Testis (tissue), 3 donors: ENCODE results near the gene STRIP2. TPM values are rescaled to one million over a fixed set of nuclear protein-coding genes. Genes with fewer than 3 reads are reported as not detected.

Experiments used
- DNase-seq: peaks from one replicate; pipeline ENCODE4 v3.0.0-alpha.2; 2019
- H3K27ac ChIP-seq, 2 donors: fragments of 200-600 bp; sonication (generic); one replicate each; pipeline ENCODE4 v1.5.1; 2019
- H3K27me3 ChIP-seq: fragments of 200-600 bp; sonication (generic); one replicate; pipeline ENCODE4 v1.5.1; 2019
- H3K36me3 ChIP-seq: fragments of 200-600 bp; sonication (generic); one replicate; pipeline ENCODE4 v1.5.1; 2017; ENCODE audit warnings: low read depth; ENCODE audit errors: missing control alignments
- H3K4me1 ChIP-seq: fragments of 200-600 bp; sonication (generic); one replicate; pipeline ENCODE4 v1.5.1; 2019
- H3K4me3 ChIP-seq, 2 donors: fragments of 200-600 bp; sonication (generic); one replicate each; pipeline ENCODE4 v1.5.1; 2017 to 2019
- H3K9me3 ChIP-seq: fragments of 200-600 bp; sonication (generic); one replicate; pipeline ENCODE4 v1.5.1; 2017
- CTCF ChIP-seq, 3 experiments: fragments of 450-650 bp in 2 of 3; fragments of 200-600 bp in 1 of 3; sonication (generic) in 1 of 3; IDR thresholded peaks; one replicate each; pipeline ENCODE4 v1.5.1; 2016 to 2019; ENCODE audit warnings: antibody characterized with exemption in 3 of 3, mild to moderate bottlenecking in 2 of 3, moderate library complexity in 1 of 3
- POLR2A ChIP-seq: fragments of 450-650 bp; IDR thresholded peaks from one replicate; pipeline ENCODE4 v1.6.1; 2017; ENCODE audit warnings: antibody characterized with exemption, mild to moderate bottlenecking, moderate library complexity
- WGBS, 2 donors: methylation state at CpG; one replicate each; pipeline ENCODE4 v1.1.5; 2018; 5-methylcytosine and 5-hydroxymethylcytosine counted together
- intact Hi-C: fragments of 100-400 bp; cut with DNase I; formaldehyde crosslinking; loops from one replicate; pipeline ENCODE4 v1.15.1; 2023; ENCODE audit warnings: low total_unique reads
- polyA plus RNA-seq: library from polyadenylated mRNA; stranded (reverse); fragments of 350-450 nt; fragmentation: Illumina TruSeq; extraction: RNeasy Lipid Tissue Mini Kit (QIAGEN cat#74804); gene quantifications from one replicate; pipeline ENCODE4 v1.2.3, GENCODE V29; 2014; ENCODE audit warnings: low read depth, low replicate concordance; ENCODE audit not compliant: insufficient read depth
- total RNA-seq, 2 donors: library from RNA; depleted of rRNA; stranded (reverse); fragments of >200 nt; gene quantifications; one replicate each; pipeline ENCODE4 v1.2.3, GENCODE V29; 2016

STRIP2 gene
- total and polyA plus RNA-seq, 3 donors from 2014 or later: 18.8 to 54.0 (median 25.5) TPM

- H3K9me3 ChIP-seq: no peaks in the 10 kb centered on the region
- no peaks in the 10 kb centered on the region for H3K36me3 ChIP-seq
- no peak for DNase-seq
- no peak overlapping the region for H3K4me3 ChIP-seq
- no peak overlapping the region for H3K27ac ChIP-seq
- H3K4me1 ChIP-seq: no peaks in the 10 kb centered on the region
- WGBS, 2 donors: 64 to 69% methylated on average over 3 of the region's 3 CpGs
- H3K27me3 ChIP-seq: no peaks in the 10 kb centered on the region
- intact Hi-C loops: no loop called here
- TF ChIP-seq CTCF (IDR thresholded peaks at IDR 0.05) (no peak), POLR2A (no peak)
These were observed 55.3 kb downstream of the STRIP2 start for GRCh38 chr7:129489491-129489890.

- no peak for DNase-seq
- no peaks in the 10 kb centered on the region for H3K36me3 ChIP-seq
- no peak overlapping the region for H3K27ac ChIP-seq
- intact Hi-C loops: no loop called here
- TF ChIP-seq CTCF (IDR thresholded peaks at IDR 0.05) (no peak), POLR2A (no peak)
- H3K4me1 ChIP-seq: no peaks in the 10 kb centered on the region
- H3K4me3 ChIP-seq: no peak overlapping the region
- H3K27me3 ChIP-seq: no peaks in the 10 kb centered on the region
- no peaks in the 10 kb centered on the region for H3K9me3 ChIP-seq
- WGBS, 2 donors: 84 to 85% methylated on average over 2 of the region's 2 CpGs
These were observed 58.2 kb downstream of the STRIP2 start for GRCh38 chr7:129492391-129492790.

- intact Hi-C loops: no loop called here
These were observed 59.3 kb downstream of the STRIP2 start for GRCh38 chr7:129493555-129493954.

GRCh38 chr7:129494041-129494440, 59.8 kb downstream of the STRIP2 start:
- DNase-seq: no peak
- TF ChIP-seq POLR2A (no peak), CTCF (IDR thresholded peaks at IDR 0.05) (no peak)
- no peak overlapping the region for H3K27ac ChIP-seq
- H3K36me3 ChIP-seq: no peaks in the 10 kb centered on the region
- H3K4me3 ChIP-seq: no peak overlapping the region
- intact Hi-C loops: no loop called here
- H3K27me3 ChIP-seq: no peaks in the 10 kb centered on the region
- H3K4me1 ChIP-seq: no peaks in the 10 kb centered on the region
- WGBS, 2 donors: 84 to 87% methylated on average over 5 of the region's 5 CpGs
- H3K9me3 ChIP-seq: no peaks in the 10 kb centered on the region

More at GRCh38 chr7:129493555-129493954, 59.3 kb downstream of the STRIP2 start:
- Histone ChIP-seq H3K4me3 (no peak overlapping the region), H3K36me3 (no peaks in the 10 kb centered on the region), H3K27ac (no peak overlapping the region), H3K4me1 (no peaks in the 10 kb centered on the region), H3K27me3 (no peaks in the 10 kb centered on the region), H3K9me3 (no peaks in the 10 kb centered on the region)
- DNase-seq: no peak
- 87 to 90% methylated on average over 1 of the region's 1 CpG for WGBS, 2 donors
- no peak for TF ChIP-seq CTCF (IDR thresholded peaks at IDR 0.05)

GRCh38 chr7:129495987-129496386, 61.8 kb downstream of the STRIP2 start:
- no peaks in the 10 kb centered on the region for H3K27me3 ChIP-seq
- TF ChIP-seq POLR2A: no peak
- no peak overlapping the region for H3K4me3 ChIP-seq
- H3K27ac ChIP-seq: no peak overlapping the region
- no peaks in the 10 kb centered on the region for H3K4me1 ChIP-seq
- 47 to 89% methylated on average over 1 of the region's 1 CpG for WGBS, 2 donors
- no peaks in the 10 kb centered on the region for H3K36me3 ChIP-seq
- intact Hi-C loops: no loop called here
- no peaks in the 10 kb centered on the region for H3K9me3 ChIP-seq
- DNase-seq: no peak
